ENCODE measurements around the gene RASA3.

- TF ChIP-seq CTCF (IDR thresholded peaks at IDR 0.05; ENCODE audit: insufficient read depth, low read depth, low read length) (no peak), EZH2 (IDR thresholded peaks at IDR 0.05; ENCODE audit: insufficient read depth, low read length) (no peak)
These were observed 200.5 kb downstream of the RASA3 start for GRCh38 chr13:113931841-113932459.

Measured in astrocyte (in vitro differentiated cells and primary cell).